K562 (cell line): Measurements from ENCODE around the gene SFXN2. TPM values are rescaled to one million over a fixed set of nuclear protein-coding genes. Genes with fewer than 3 reads are reported as not detected.
A peak's percentile ranks its signal among the peaks of the same experiment; 100 is the strongest.

Experiments used
- ATAC-seq: fragments of 200-7000 bp; cut with Tn5 transposase; 3 replicates; pipeline ENCODE4 v1.9.1; 2020; ENCODE audit warnings: moderate library complexity
- BruUV-seq: library from RNA; stranded (reverse); fragments of 400-500 nt; replicated peaks from 2 replicates; lab custom pipeline; 2021; lab: Mats Ljungman, UMichigan
- CTCF ChIA-PET: fragments of 300-600 bp; formaldehyde crosslinking; extraction: SDS; loops from one replicate; lab custom pipeline; 2021; ENCODE audit warnings: low intra/inter-chr PET ratio; lab: Yijun Ruan, JAX
- POLR2A ChIA-PET: fragments of 300-600, 350-650 bp; sonication (Branson Sonifier 250); formaldehyde crosslinking; extraction: SDS; loops from one replicate; lab custom pipeline; 2021; ENCODE audit warnings: antibody characterized with exemption, inconsistent platforms; lab: Yijun Ruan, JAX
- DNase-seq, 4 experiments: peaks; one replicate each; pipeline versions ENCODE4 v3.0.0 to v3.0.0-alpha.2; 2011 to 2018; ENCODE audit warnings: low spot score in 3 of 4, mixed read lengths in 3 of 4; ENCODE audit errors: extremely low read depth in 1 of 4
- FAIRE-seq: peaks from 2 replicates; lab custom pipeline; 2011; peaks lifted over from hg19 to GRCh38; lab: Jason Lieb, UNC
- H2AFZ ChIP-seq: 2 replicates; pipeline ENCODE4 v1.6.0; 2011; ENCODE audit warnings: low read depth, low read length, control low read depth, inconsistent platforms
- H3K27ac ChIP-seq: fragments of 200-600 bp; 3 replicates; pipeline ENCODE4 v1.8.0; 2011; ENCODE audit warnings: low read depth, mild to moderate bottlenecking, control low read depth, inconsistent platforms, low read length, moderate library complexity, mixed read lengths; ENCODE audit errors: extremely low read depth
- H3K27me3 ChIP-seq, 2 experiments: fragments of 300-600 bp in 1 of 2; 2 replicates in 1 of 2; 3 replicates in 1 of 2; pipeline versions ENCODE4 v1.6.0 to v1.8.0; 2011; ENCODE audit warnings: inconsistent platforms in 2 of 2, low read length in 2 of 2, mild to moderate bottlenecking in 1 of 2, mixed read lengths in 1 of 2, moderate library complexity in 1 of 2; ENCODE audit not compliant: control insufficient read depth in 2 of 2, insufficient read depth in 2 of 2
- H3K36me3 ChIP-seq: fragments of 300-600 bp; 3 replicates; pipeline ENCODE4 v1.8.0; 2011; ENCODE audit warnings: mild to moderate bottlenecking, low read length, inconsistent platforms; ENCODE audit not compliant: control insufficient read depth, insufficient read depth
- H3K4me1 ChIP-seq, 2 experiments: fragments of 200-600 bp in 1 of 2; replicated peaks in 1 of 2; 2 replicates in 1 of 2; 3 replicates in 1 of 2; pipeline versions ENCODE4 v1.5.1 to v1.8.0; 2011; ENCODE audit warnings: inconsistent platforms in 2 of 2, low read length in 2 of 2, mild to moderate bottlenecking in 1 of 2, mixed read lengths in 1 of 2, moderate library complexity in 1 of 2; ENCODE audit not compliant: control insufficient read depth in 2 of 2, insufficient read depth in 2 of 2
- H3K4me2 ChIP-seq: 2 replicates; pipeline ENCODE4 v1.6.1; 2011; ENCODE audit warnings: low read length, control low read depth, inconsistent platforms, mixed read lengths; ENCODE audit not compliant: insufficient read depth
- H3K4me3 ChIP-seq: fragments of 200-600 bp; sonication (generic), shearing (Covaris generic); 2 replicates; pipeline ENCODE4 v1.5.1; 2016; ENCODE audit warnings: control low read depth, inconsistent platforms
- H3K79me2 ChIP-seq: fragments of 200-600 bp; 3 replicates; pipeline ENCODE4 v1.8.0; 2011; ENCODE audit warnings: low read length, inconsistent platforms; ENCODE audit not compliant: control insufficient read depth, insufficient read depth
- H3K9ac ChIP-seq, 2 experiments: 2 replicates each; pipeline versions ENCODE4 v1.6.0 to v1.6.1; 2011; ENCODE audit warnings: low read depth in 2 of 2, low read length in 2 of 2, control low read depth in 1 of 2, inconsistent platforms in 1 of 2, mild to moderate bottlenecking in 1 of 2, mixed read lengths in 1 of 2; ENCODE audit not compliant: insufficient read depth in 1 of 2
- H3K9me1 ChIP-seq: one replicate; pipeline ENCODE4 v1.6.0; 2011; ENCODE audit warnings: inconsistent platforms, mild to moderate bottlenecking, low read length, moderate library complexity; ENCODE audit not compliant: control insufficient read depth, insufficient read depth
- H3K9me3 ChIP-seq: replicated peaks from 2 replicates; pipeline ENCODE4 v1.5.1; 2011; ENCODE audit warnings: low read depth, low read length, inconsistent platforms; ENCODE audit not compliant: control insufficient read depth, insufficient read depth
- H4K20me1 ChIP-seq: replicated peaks from 2 replicates; pipeline ENCODE4 v1.6.1; 2011; ENCODE audit warnings: low read length, inconsistent platforms, mixed read lengths; ENCODE audit not compliant: control insufficient read depth, insufficient read depth
- CBFA2T2 ChIP-seq: fragments of 450-650 bp; conservative IDR thresholded peaks from 2 replicates; pipeline ENCODE4 v1.6.1; 2017; ENCODE audit warnings: mild to moderate bottlenecking
- CBFA2T3 ChIP-seq: fragments of 450-650 bp; IDR thresholded peaks from 2 replicates; pipeline ENCODE4 v1.6.1; 2017
- CBX3 ChIP-seq, 2 experiments: IDR thresholded peaks; 1 replicate in 1 of 2; 2 replicates in 1 of 2; pipeline ENCODE4 v1.6.1; 2012; ENCODE audit warnings: inconsistent platforms in 2 of 2, low read length in 2 of 2, borderline replicate concordance in 1 of 2, control low read depth in 1 of 2
- CXXC5 ChIP-seq: fragments of 250-450 bp; sonication (Bioruptor Pico); IDR thresholded peaks from 2 replicates; pipeline ENCODE4 v1.8.0; 2022; ENCODE audit warnings: inconsistent platforms, mild to moderate bottlenecking, moderate library complexity
- FOXM1 ChIP-seq, 2 experiments: fragments of 450-650 bp in 1 of 2; sonication (generic) in 1 of 2; formaldehyde crosslinking in 1 of 2; IDR thresholded peaks; 2 replicates each; pipeline versions ENCODE4 v1.6.1 to v1.9.0; 2017 to 2022; ENCODE audit warnings: low read depth in 2 of 2, mild to moderate bottlenecking in 2 of 2, missing genetic modification reagents in 1 of 2, moderate library complexity in 1 of 2
- HDAC1 ChIP-seq, 2 experiments: fragments of 450-650 bp; IDR thresholded peaks; 2 replicates each; pipeline ENCODE4 v1.6.1; 2016 to 2017; ENCODE audit warnings: inconsistent platforms in 1 of 2, mild to moderate bottlenecking in 1 of 2, moderate library complexity in 1 of 2
- L3MBTL2 ChIP-seq: fragments of 450-650 bp; IDR thresholded peaks from 2 replicates; pipeline ENCODE4 v1.6.1; 2016; ENCODE audit warnings: mild to moderate bottlenecking, moderate library complexity
- MEIS2 ChIP-seq: fragments of 450-650 bp; IDR thresholded peaks from 2 replicates; pipeline ENCODE4 v1.6.1; 2014; ENCODE audit warnings: mild to moderate bottlenecking; ENCODE audit not compliant: partially characterized antibody
- POLR2AphosphoS5 ChIP-seq: IDR thresholded peaks from 2 replicates; pipeline ENCODE4 v1.6.1; 2011; ENCODE audit warnings: mild to moderate bottlenecking, low read depth, low read length, moderate library complexity; ENCODE audit not compliant: control insufficient read depth, insufficient read depth
- RNF2 ChIP-seq: sonication (generic); IDR thresholded peaks from 2 replicates; pipeline ENCODE4 v1.6.1; 2016
- SPI1 ChIP-seq: IDR thresholded peaks from 2 replicates; pipeline ENCODE4 v1.6.1; 2011; ENCODE audit warnings: low read depth, low read length, control low read depth, borderline replicate concordance
- WGBS: fragments of 100-300 bp; shearing (Covaris generic); methylation state at CpG from one replicate; pipeline ENCODE4 v1.1.6; 2016; ENCODE audit warnings: low coverage, mixed read lengths; ENCODE audit not compliant: insufficient coverage; ENCODE audit errors: missing lambda C conversion rate; 5-methylcytosine and 5-hydroxymethylcytosine counted together
- in situ Hi-C: fragments of 300-500 bp; cut with MboI; formaldehyde crosslinking; loops from 4 replicates; pipeline ENCODE4 v1.15.0; 2018; ENCODE audit warnings: inconsistent platforms, mixed read lengths
- intact Hi-C: fragments of 100-400 bp; cut with micrococcal nuclease; formaldehyde crosslinking; loops from 2 replicates; pipeline ENCODE4 v1.14.2; 2022
- polyA plus RNA-seq, 8 experiments: library from polyadenylated mRNA; depleted of rRNA in 4 of 8; stranded (reverse) in 5 of 8; unstranded in 3 of 8; fragments of >200 nt; fragmentation: Nextera tagmentation in 2 of 8; fragmentation: Illumina TruSeq in 1 of 8; extraction: Ambion mirVana in 2 of 8; extraction: Trizol in 1 of 8; gene quantifications; 2 replicates each; pipeline versions ENCODE4 v1.2.1 to v1.2.3, GENCODE V29; 2011 to 2014; ENCODE audit warnings: inconsistent platforms in 1 of 8, missing spikeins in 1 of 8
- total RNA-seq, 7 experiments: library from RNA; depleted of rRNA in 6 of 7; stranded (reverse); fragments of >200 nt in 6 of 7; fragmentation: Illumina TruSeq in 2 of 7; extraction: Trizol in 2 of 7; gene quantifications; 2 replicates each; pipeline versions ENCODE4 v1.2.1 to v1.2.3, GENCODE V29; 2011 to 2021; ENCODE audit warnings: low replicate concordance in 1 of 7
- TF ChIP-seq, protein P1 (sequence below): sonication (generic); formaldehyde crosslinking; IDR thresholded peaks from 2 replicates; pipeline ENCODE4 v1.8.0; 2022; ENCODE audit warnings: missing genetic modification reagents, mild to moderate bottlenecking, moderate library complexity, borderline replicate concordance
- TF ChIP-seq, protein P2 (sequence below), 2 experiments: fragments of 450-650 bp; conservative IDR thresholded peaks; 2 replicates each; pipeline ENCODE4 v1.6.1; 2017; ENCODE audit warnings: mild to moderate bottlenecking in 2 of 2, moderate library complexity in 2 of 2
- TF ChIP-seq, protein P3 (sequence below): fragments of 450-650 bp; IDR thresholded peaks from 2 replicates; pipeline ENCODE4 v1.6.1; 2016

Gene SFXN2
- total and polyA plus RNA-seq, 9 of the 15 experiments (the other 6 are each of a cell fraction or from before 2014, with no cell fraction given), result 7.3 to 23.8 (median 15.7) TPM

DNA sequence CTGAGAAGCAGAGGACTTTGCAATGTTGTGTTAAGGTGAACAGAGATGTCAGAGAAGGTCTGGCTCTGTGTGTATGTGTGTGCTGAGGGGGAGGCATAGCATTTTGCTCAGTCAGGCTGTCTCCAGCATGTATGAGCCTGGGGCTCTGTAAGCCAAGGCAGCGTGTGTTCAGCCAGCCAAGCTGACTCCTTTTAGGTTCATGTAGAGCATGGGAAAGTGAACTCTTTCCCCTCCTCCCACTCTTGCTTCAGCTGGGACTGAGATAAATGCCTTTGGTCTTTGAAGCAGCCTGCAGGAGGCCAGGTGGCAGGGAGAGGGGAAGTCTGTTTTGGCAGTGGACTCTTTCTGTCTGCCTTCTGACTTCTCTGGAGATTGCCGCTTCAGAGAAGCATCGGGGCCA, 3.8 kb downstream of the SFXN2 start:
- peak; percentile 85 for FAIRE-seq
- peak overlapping the region; percentile 44 to 56; a peak in 3 of 4 replicates for H3K9ac ChIP-seq
- H2AFZ ChIP-seq, result 0 out of 2 replicates have a peak overlapping the region, but pooled peaks have one; percentile 30
- ChIA-PET CTCF (no interaction called here), POLR2A (no interaction called here)
- no peaks in the 10 kb centered on the region for H3K9me1 ChIP-seq
- H3K27ac ChIP-seq, result peak overlapping the region; percentile 42; the same call in 2 of the 3 replicates
- 26% methylated on average over 3 of the region's 3 CpGs for WGBS
- TF ChIP-seq L3MBTL2, result 0 out of 2 replicates have a peak, but pooled peaks have one; percentile 15
- TF ChIP-seq, protein P1, sequence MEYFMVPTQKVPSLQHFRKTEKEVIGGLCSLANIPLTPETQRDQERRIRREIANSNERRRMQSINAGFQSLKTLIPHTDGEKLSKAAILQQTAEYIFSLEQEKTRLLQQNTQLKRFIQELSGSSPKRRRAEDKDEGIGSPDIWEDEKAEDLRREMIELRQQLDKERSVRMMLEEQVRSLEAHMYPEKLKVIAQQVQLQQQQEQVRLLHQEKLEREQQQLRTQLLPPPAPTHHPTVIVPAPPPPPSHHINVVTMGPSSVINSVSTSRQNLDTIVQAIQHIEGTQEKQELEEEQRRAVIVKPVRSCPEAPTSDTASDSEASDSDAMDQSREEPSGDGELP (CRISPR knock-in tag), result peak; percentile 89
- TF ChIP-seq CBX3 (IDR thresholded peaks at IDR 0.05; ENCODE audit: borderline replicate concordance in 1 of 2, low read length in 2 of 2), result no peak
- TF ChIP-seq HDAC1 (IDR thresholded peaks at IDR 0.05), result 0 out of 4 replicates have a peak, but pooled peaks of 1 of the 2 experiments have one; percentile 45
- TF ChIP-seq POLR2AphosphoS5, result peak; percentile 25; the same call in 1 of the 2 replicates
- TF ChIP-seq RNF2, result 0 out of 2 replicates have a peak, but pooled peaks have one; percentile 51
- TF ChIP-seq, protein P2, sequence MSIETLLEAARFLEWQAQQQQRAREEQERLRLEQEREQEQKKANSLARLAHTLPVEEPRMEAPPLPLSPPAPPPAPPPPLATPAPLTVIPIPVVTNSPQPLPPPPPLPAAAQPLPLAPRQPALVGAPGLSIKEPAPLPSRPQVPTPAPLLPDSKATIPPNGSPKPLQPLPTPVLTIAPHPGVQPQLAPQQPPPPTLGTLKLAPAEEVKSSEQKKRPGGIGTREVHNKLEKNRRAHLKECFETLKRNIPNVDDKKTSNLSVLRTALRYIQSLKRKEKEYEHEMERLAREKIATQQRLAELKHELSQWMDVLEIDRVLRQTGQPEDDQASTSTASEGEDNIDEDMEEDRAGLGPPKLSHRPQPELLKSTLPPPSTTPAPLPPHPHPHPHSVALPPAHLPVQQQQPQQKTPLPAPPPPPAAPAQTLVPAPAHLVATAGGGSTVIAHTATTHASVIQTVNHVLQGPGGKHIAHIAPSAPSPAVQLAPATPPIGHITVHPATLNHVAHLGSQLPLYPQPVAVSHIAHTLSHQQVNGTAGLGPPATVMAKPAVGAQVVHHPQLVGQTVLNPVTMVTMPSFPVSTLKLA (conservative IDR thresholded peaks at IDR 0.05), result peak in 1 of 2 experiments; percentile 37; a peak in 1 of 4 replicates
- peak; percentile 32; the same call in 1 of the 2 replicates for TF ChIP-seq CBFA2T2
- peak; percentile 18 for TF ChIP-seq MEIS2
- no peak for TF ChIP-seq CXXC5
- TF ChIP-seq, protein P3, sequence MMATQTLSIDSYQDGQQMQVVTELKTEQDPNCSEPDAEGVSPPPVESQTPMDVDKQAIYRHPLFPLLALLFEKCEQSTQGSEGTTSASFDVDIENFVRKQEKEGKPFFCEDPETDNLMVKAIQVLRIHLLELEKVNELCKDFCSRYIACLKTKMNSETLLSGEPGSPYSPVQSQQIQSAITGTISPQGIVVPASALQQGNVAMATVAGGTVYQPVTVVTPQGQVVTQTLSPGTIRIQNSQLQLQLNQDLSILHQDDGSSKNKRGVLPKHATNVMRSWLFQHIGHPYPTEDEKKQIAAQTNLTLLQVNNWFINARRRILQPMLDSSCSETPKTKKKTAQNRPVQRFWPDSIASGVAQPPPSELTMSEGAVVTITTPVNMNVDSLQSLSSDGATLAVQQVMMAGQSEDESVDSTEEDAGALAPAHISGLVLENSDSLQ, result peak; percentile 32; the same call in 1 of the 2 replicates
- TF ChIP-seq FOXM1 (IDR thresholded peaks at IDR 0.05; ENCODE audit: low read depth), result no peak
- no peak for TF ChIP-seq FOXM1 (CRISPR knock-in tag; IDR thresholded peaks at IDR 0.05; ENCODE audit: low read depth)
- TF ChIP-seq SPI1, result peak; percentile 67; the same call in 1 of the 2 replicates
- TF ChIP-seq CBFA2T3, result peak; percentile 50
- in situ Hi-C loops (no loop called here), intact Hi-C loops (no loop called here)
- ATAC-seq, result peak; percentile 2; the same call in 2 of the 3 replicates
- H3K4me3 ChIP-seq, result no peak overlapping the region
- H3K4me2 ChIP-seq, result peak overlapping the region; percentile 72
- H4K20me1 ChIP-seq, result no peaks in the 10 kb centered on the region
- peaks cover 29% of the 10 kb centered on the region for H3K36me3 ChIP-seq
- peaks cover 66% of the 10 kb centered on the region for H3K79me2 ChIP-seq
- peak in 2 of 4 experiments; percentile 51 to 73 for DNase-seq
- no TSS peak for BruUV-seq
- H3K4me1 ChIP-seq, result peaks cover 12 to 20% of the 10 kb centered on the region in 2 experiments; a peak in 4 of 5 replicates
- no peaks in the 10 kb centered on the region for H3K9me3 ChIP-seq
- H3K27me3 ChIP-seq, result no peaks in the 10 kb centered on the region
